ENCODE results near the gene SOX8. TPM values are rescaled to one million over a fixed set of nuclear protein-coding genes. Genes with fewer than 3 reads are reported as not detected.

SOX8 gene
- polyA plus RNA-seq (2011; rRNA removed) (0.04 TPM in 2 replicates), polyA minus RNA-seq (2011; rRNA and poly(A)+ RNA removed) (not detected in 2 replicates)

- no peak for DNase-seq (ENCODE audit: low read depth)
- CTCF ChIA-PET = interaction anchor here (0.7 to 1.4 kb wide), 3 partner anchors 14 to 891 kb away, joined by 3 to 4 read pairs (median 4); no protein-coding TSS in a partner anchor
- peaks cover 19% of the 10 kb centered on the region for H3K27me3 ChIP-seq (ENCODE audit: control insufficient read depth, insufficient read depth, low read length)
Measured at GRCh38 chr16:981695-982144, at the start of gene SOX8. Gene SOX8, plus strand, starts transcription at chr16:981770. Its CDS starts 153 bp downstream, at chr16:981923.

GRCh38 chr16:932831-933330 lies 48.7 kb upstream of the SOX8 start:
- Histone ChIP-seq H3K27me3 (ENCODE audit: control insufficient read depth, insufficient read depth, low read length) (no peaks in the 10 kb centered on the region), H3K36me3 (ENCODE audit: control insufficient read depth, insufficient read depth, low read length) (peaks cover 7% of the 10 kb centered on the region), H3K4me3 (ENCODE audit: low read depth, low read length) (no peak overlapping the region)
- ChIA-PET CTCF (no interaction called here), POLR2A (no interaction called here)
- TF ChIP-seq CTCF (IDR thresholded peaks at IDR 0.05; ENCODE audit: insufficient read depth, low read depth, low read length) = no peak
- DNase-seq (ENCODE audit: low read depth) = no peak

More at GRCh38 chr16:981695-982144, at the start of gene SOX8:
- no peak for TF ChIP-seq CTCF (IDR thresholded peaks at IDR 0.05; ENCODE audit: insufficient read depth, low read depth, low read length)
- H3K4me3 ChIP-seq (ENCODE audit: low read depth, low read length) = peak within 1 kb of the TSS; percentile 46
- no peaks in the 10 kb centered on the region for H3K36me3 ChIP-seq (ENCODE audit: control insufficient read depth, insufficient read depth, low read length)
- POLR2A ChIA-PET = interaction anchor here (0.6 kb wide), 1 partner anchor 61 kb away, joined by 3 read pairs; no protein-coding TSS in a partner anchor

- no peak for DNase-seq (ENCODE audit: low read depth)
- Histone ChIP-seq H3K27me3 (ENCODE audit: control insufficient read depth, insufficient read depth, low read length) (no peaks in the 10 kb centered on the region), H3K4me3 (ENCODE audit: low read depth, low read length) (no peak overlapping the region), H3K36me3 (ENCODE audit: control insufficient read depth, insufficient read depth, low read length) (peaks cover 7% of the 10 kb centered on the region)
- TF ChIP-seq CTCF (IDR thresholded peaks at IDR 0.05; ENCODE audit: insufficient read depth, low read depth, low read length) = no peak
- CTCF ChIA-PET = no interaction called here
- POLR2A ChIA-PET = no interaction called here
Measured at GRCh38 chr16:933581-933980, 48.0 kb upstream of the SOX8 start.

DNA sequence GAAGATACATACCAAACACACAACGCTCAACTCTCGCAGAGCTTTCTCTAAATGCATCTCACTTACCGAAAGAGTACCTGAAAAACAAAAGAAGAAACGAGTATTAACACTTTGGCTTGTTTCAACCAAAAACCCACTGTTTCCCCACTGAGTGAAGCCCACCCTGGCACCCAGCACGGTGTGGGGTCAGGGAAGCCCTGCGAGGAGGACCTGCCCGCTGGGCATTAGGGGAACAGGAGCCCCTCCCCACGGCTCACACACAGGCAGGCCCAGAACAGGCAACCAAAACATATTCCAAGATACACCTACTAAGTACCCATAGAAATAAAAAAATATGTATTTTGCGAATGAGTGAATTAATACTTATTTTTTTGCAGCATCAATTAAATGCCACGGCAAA lies 47.4 kb upstream of the SOX8 start:
- no peak for TF ChIP-seq CTCF (IDR thresholded peaks at IDR 0.05; ENCODE audit: insufficient read depth, low read depth, low read length)
- no peaks in the 10 kb centered on the region for H3K27me3 ChIP-seq (ENCODE audit: control insufficient read depth, insufficient read depth, low read length)
- ChIA-PET POLR2A (no interaction called here), CTCF (no interaction called here)
- no peak overlapping the region for H3K4me3 ChIP-seq (ENCODE audit: low read depth, low read length)
- DNase-seq (ENCODE audit: low read depth) = no peak
- H3K36me3 ChIP-seq (ENCODE audit: control insufficient read depth, insufficient read depth, low read length) = peaks cover 7% of the 10 kb centered on the region

DNA sequence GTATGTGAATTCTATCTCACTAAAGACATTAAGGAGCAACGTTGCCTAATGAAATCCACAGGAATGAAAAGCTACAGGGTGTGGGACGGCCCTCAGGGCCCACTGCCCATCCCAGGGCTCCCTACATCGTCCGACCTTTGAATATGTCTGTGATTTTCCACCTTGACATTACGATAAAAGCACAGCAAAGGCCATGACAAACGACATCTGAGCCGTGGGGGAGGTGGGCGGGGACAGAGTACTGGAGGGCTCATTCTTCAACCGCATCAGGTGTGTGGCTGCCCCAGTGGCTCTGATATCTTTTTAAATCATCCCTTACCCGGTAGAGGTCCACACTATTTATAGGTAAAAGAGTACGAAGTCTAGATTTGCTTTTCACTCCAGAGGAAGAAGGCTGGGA lies 45.9 kb upstream of the SOX8 start:
- peaks cover 4% of the 10 kb centered on the region for H3K36me3 ChIP-seq (ENCODE audit: control insufficient read depth, insufficient read depth, low read length)
- no peak for TF ChIP-seq CTCF (IDR thresholded peaks at IDR 0.05; ENCODE audit: insufficient read depth, low read depth, low read length)
- CTCF ChIA-PET = no interaction called here
- no peaks in the 10 kb centered on the region for H3K27me3 ChIP-seq (ENCODE audit: control insufficient read depth, insufficient read depth, low read length)
- DNase-seq (ENCODE audit: low read depth) = no peak
- POLR2A ChIA-PET = interaction anchor here (0.6 kb wide), 1 partner anchor 29 kb away, joined by 3 read pairs; no protein-coding TSS in a partner anchor
- H3K4me3 ChIP-seq (ENCODE audit: low read depth, low read length) = no peak overlapping the region
